HepG2 (cell line): Measurements from ENCODE around the gene CD99L2. TPM values are rescaled to one million over a fixed set of nuclear protein-coding genes. Genes with fewer than 3 reads are reported as not detected.

Source experiments
- ATAC-seq: fragments of 200-7000 bp; cut with Tn5 transposase; 3 replicates; pipeline ENCODE4 v1.9.1; 2020; ENCODE audit warnings: mild to moderate bottlenecking, moderate library complexity
- BruUV-seq: library from RNA; stranded (reverse); fragments of 400-500 nt; replicated peaks from 2 replicates; lab custom pipeline; 2021; lab: Mats Ljungman, UMichigan
- CTCF ChIA-PET: fragments of 300-600 bp; formaldehyde crosslinking; extraction: SDS; loops from one replicate; lab custom pipeline; 2021; ENCODE audit warnings: low total read pairs, inconsistent platforms, low intra/inter-chr PET ratio; lab: Yijun Ruan, JAX
- POLR2A ChIA-PET: fragments of 350-600 bp; sonication (Branson Sonifier 250); formaldehyde crosslinking; loops from one replicate; lab custom pipeline; 2020; ENCODE audit warnings: antibody characterized with exemption, inconsistent platforms; lab: Yijun Ruan, JAX
- DNase-seq: peaks from one replicate; pipeline ENCODE4 v3.0.0-alpha.2; 2015; ENCODE audit warnings: low spot score
- FAIRE-seq: peaks from 3 replicates; lab custom pipeline; 2011; peaks lifted over from hg19 to GRCh38; lab: Jason Lieb, UNC
- H2AFZ ChIP-seq: one replicate; pipeline ENCODE4 v1.6.1; 2011; ENCODE audit warnings: low read length, inconsistent platforms
- H3K27ac ChIP-seq: fragments of 300-600 bp; 3 replicates; pipeline ENCODE4 v1.8.0; 2011; ENCODE audit warnings: mixed run types, mild to moderate bottlenecking, mixed read lengths, low read length, inconsistent platforms; ENCODE audit not compliant: insufficient read depth; ENCODE audit errors: extremely low read length
- H3K27me3 ChIP-seq, 2 experiments: fragments of 200-600 bp in 1 of 2; 2 replicates in 1 of 2; 3 replicates in 1 of 2; pipeline versions ENCODE4 v1.6.0 to v1.8.0; 2011; ENCODE audit warnings: low read length in 2 of 2, mild to moderate bottlenecking in 2 of 2, moderate library complexity in 2 of 2, inconsistent platforms in 1 of 2; ENCODE audit not compliant: insufficient read depth in 2 of 2, control insufficient read depth in 1 of 2
- H3K36me3 ChIP-seq, 2 experiments: fragments of 200-600 bp in 1 of 2; replicated peaks in 1 of 2; 2 replicates in 1 of 2; 3 replicates in 1 of 2; pipeline versions ENCODE4 v1.5.1 to v1.8.0; 2011; ENCODE audit warnings: low read length in 2 of 2, inconsistent platforms in 1 of 2; ENCODE audit not compliant: insufficient read depth in 2 of 2, control insufficient read depth in 1 of 2
- H3K4me1 ChIP-seq: 2 replicates; pipeline ENCODE4 v1.5.1; 2012; ENCODE audit warnings: low read length, inconsistent platforms; ENCODE audit not compliant: insufficient read depth
- H3K4me2 ChIP-seq: 2 replicates; pipeline ENCODE4 v1.6.0; 2011; ENCODE audit warnings: low read depth, low read length, inconsistent platforms
- H3K4me3 ChIP-seq, 3 experiments: fragments of 200-600 bp in 1 of 3; sonication (generic), shearing (Covaris generic) in 1 of 3; replicated peaks in 1 of 3; 2 replicates each; pipeline ENCODE4 v1.5.1; 2011 to 2016; ENCODE audit warnings: low read length in 3 of 3, inconsistent platforms in 2 of 3, low read depth in 2 of 3, mild to moderate bottlenecking in 2 of 3, control low read depth in 1 of 3, mixed read lengths in 1 of 3; ENCODE audit not compliant: insufficient read depth in 1 of 3
- H3K79me2 ChIP-seq: one replicate; pipeline ENCODE4 v1.6.1; 2011; ENCODE audit warnings: low read length, inconsistent platforms; ENCODE audit not compliant: insufficient read depth
- H3K9ac ChIP-seq: 2 replicates; pipeline ENCODE4 v1.6.0; 2011; ENCODE audit warnings: mild to moderate bottlenecking, low read depth, low read length, inconsistent platforms; ENCODE audit not compliant: insufficient read depth
- H3K9me3 ChIP-seq: 2 replicates; pipeline ENCODE4 v1.5.1; 2012; ENCODE audit warnings: mild to moderate bottlenecking, low read length
- H4K20me1 ChIP-seq: 2 replicates; pipeline ENCODE4 v1.6.0; 2011; ENCODE audit warnings: inconsistent platforms, mild to moderate bottlenecking, low read length, moderate library complexity; ENCODE audit not compliant: insufficient read depth
- WGBS: methylation state at CpG from one replicate; pipeline ENCODE4 v1.1.6; 2017; ENCODE audit warnings: low lambda C conversion rate; 5-methylcytosine and 5-hydroxymethylcytosine counted together
- in situ Hi-C: cut with HindIII; loops from 2 replicates; pipeline ENCODE4 v1.10.0; 2017; ENCODE audit warnings: low pct_unique_long_range_greater_than_20kb; ENCODE audit not compliant: extremely low pct_ligation_motif_present
- intact Hi-C: fragments of 100-400 bp; cut with micrococcal nuclease; formaldehyde crosslinking; loops from one replicate; pipeline ENCODE4 v1.10.0; 2022; ENCODE audit not compliant: unreplicated experiment
- polyA plus RNA-seq, 8 experiments: library from polyadenylated mRNA; depleted of rRNA in 3 of 8; stranded (reverse) in 7 of 8; unstranded in 1 of 8; fragments of >200 nt; fragmentation: Illumina TruSeq in 4 of 8; extraction: Trizol in 4 of 8; gene quantifications; 2 replicates each; pipeline versions ENCODE4 v1.2.1 to v1.2.3, GENCODE V29; 2011 to 2016; ENCODE audit warnings: low read depth in 4 of 8, missing spikeins in 1 of 8, mixed read lengths in 1 of 8; ENCODE audit not compliant: insufficient read depth in 1 of 8
- total RNA-seq, 5 experiments: library from RNA; depleted of rRNA; stranded (reverse); fragments of >200 nt; fragmentation: Illumina TruSeq; extraction: Trizol; gene quantifications; 2 replicates each; pipeline ENCODE4 v1.2.3, GENCODE V29; 2016; ENCODE audit warnings: low read depth in 1 of 5
- TF ChIP-seq, protein P1 (sequence below): IDR thresholded peaks from 2 replicates; pipeline ENCODE4 v1.6.1; 2016; ENCODE audit warnings: missing compliant biosample characterization, missing genetic modification reagents, borderline replicate concordance

The CD99L2 gene
- total and polyA plus RNA-seq, 2 of the 13 experiments (the other 11 are each of a cell fraction or from before 2014, with no cell fraction given), result 6.9 to 7.6 TPM

DNA sequence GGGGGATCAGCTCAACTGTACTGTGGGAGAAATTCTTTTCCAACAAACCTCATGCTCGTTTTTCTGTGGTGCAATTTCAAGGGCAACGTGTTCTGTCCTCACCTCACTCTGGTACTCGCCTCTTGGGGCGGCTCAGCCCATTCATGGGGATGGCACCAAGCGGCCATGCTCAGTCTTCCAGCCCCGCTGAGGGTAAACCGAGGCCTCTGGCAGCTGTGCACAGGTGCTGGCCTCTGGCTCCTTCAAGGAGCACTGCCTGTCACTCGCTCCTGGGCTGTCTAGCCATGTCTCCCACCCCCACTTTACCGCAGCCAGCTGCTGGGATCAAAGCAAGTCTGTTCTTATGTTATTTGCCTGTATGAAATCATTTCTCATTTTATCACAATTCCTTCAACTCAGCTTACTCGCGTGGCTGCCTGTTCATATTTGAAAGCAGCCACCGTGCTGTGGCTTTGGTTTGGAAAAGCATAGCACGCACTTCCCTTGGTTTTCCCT is 135.1 kb downstream of the CD99L2 start (continued):
- TF ChIP-seq, protein P1, sequence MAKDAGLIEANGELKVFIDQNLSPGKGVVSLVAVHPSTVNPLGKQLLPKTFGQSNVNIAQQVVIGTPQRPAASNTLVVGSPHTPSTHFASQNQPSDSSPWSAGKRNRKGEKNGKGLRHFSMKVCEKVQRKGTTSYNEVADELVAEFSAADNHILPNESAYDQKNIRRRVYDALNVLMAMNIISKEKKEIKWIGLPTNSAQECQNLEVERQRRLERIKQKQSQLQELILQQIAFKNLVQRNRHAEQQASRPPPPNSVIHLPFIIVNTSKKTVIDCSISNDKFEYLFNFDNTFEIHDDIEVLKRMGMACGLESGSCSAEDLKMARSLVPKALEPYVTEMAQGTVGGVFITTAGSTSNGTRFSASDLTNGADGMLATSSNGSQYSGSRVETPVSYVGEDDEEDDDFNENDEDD (CRISPR knock-in tag), result no peak

DNA sequence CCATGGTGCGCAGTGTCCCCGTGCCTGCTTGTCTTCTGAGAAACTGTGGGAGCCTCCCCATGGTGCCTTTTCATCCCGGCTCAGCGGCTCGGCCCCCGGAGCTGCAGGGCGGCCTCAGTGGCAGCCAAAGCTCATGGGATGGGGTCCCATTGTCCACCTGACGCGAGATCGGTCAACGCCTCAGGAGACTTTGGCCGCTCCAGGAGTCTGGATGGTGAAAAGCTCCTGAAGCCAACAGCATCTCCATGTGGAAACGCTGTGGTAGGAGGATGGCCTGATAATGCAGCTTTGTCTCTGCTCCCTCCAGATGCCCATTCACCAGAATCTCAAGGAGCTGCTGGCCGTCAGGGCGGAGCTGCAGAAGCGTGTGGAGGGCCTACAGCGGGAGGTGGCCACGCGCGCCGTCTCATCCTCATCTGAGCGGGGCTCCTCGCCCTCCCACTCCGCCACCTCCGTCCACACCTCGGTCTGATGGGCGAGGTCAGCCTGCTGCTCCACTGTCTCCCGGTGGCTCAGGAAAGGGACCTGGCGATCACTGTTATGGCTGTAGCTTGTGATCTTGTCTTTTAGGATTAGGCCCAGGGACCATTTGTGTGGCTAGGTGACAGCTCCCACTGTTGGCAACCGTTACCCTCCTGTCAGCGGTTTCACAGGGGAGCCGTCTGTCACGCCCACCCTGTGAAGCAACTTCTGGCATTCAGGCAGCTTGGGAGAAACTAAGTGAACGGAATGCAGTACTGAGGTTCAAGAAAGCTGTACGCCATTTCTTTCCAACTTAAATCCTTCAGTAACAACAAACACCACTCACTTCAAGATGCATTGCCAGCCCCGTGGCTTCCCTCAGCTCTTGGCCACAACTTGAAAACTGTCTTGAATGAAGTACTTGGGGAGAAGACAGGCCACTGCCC is 136.0 kb downstream of the CD99L2 start:
- no peak for FAIRE-seq
- Histone ChIP-seq H3K4me1 (no peaks in the 10 kb centered on the region), H2AFZ (no peak overlapping the region), H3K27ac (no peak overlapping the region), H3K9me3 (no peaks in the 10 kb centered on the region), H3K27me3 (no peaks in the 10 kb centered on the region), H3K4me2 (no peak overlapping the region), H4K20me1 (no peaks in the 10 kb centered on the region), H3K9ac (no peak overlapping the region), H3K4me3 (no peak overlapping the region), H3K36me3 (no peaks in the 10 kb centered on the region; a peak in 1 of 5 replicates), H3K79me2 (no peaks in the 10 kb centered on the region)
- no peak for ATAC-seq
- POLR2A ChIA-PET, result no interaction called here
- TF ChIP-seq, protein P1 (CRISPR knock-in tag), result no peak
- in situ Hi-C loops, result no loop called here
- DNase-seq, result no peak
- intact Hi-C loops, result no loop called here
- CTCF ChIA-PET, result no interaction called here
- BruUV-seq, result no TSS peak
- 97% methylated on average over 32 of the region's 36 CpGs for WGBS
